Stimulated activated CD4-positive, alpha-beta T cell treated with anti-CD3 and anti-CD28 coated beads, Interleukin-15, amount 100 ng/mL, for 48 hours (primary cell): Measurements from ENCODE around the gene NECAP2.
"Not testable (repeated sequence)": the region's sequence is repeated elsewhere in the genome, so short reads cannot be mapped to it uniquely, and the experiment has no call there.

Experiments
- DNase-seq, 2 donors: peaks; one replicate each; pipeline ENCODE4 v3.0.0-alpha.2; 2020; ENCODE audit warnings: low read depth in 2 of 2

Gene NECAP2

DNA sequence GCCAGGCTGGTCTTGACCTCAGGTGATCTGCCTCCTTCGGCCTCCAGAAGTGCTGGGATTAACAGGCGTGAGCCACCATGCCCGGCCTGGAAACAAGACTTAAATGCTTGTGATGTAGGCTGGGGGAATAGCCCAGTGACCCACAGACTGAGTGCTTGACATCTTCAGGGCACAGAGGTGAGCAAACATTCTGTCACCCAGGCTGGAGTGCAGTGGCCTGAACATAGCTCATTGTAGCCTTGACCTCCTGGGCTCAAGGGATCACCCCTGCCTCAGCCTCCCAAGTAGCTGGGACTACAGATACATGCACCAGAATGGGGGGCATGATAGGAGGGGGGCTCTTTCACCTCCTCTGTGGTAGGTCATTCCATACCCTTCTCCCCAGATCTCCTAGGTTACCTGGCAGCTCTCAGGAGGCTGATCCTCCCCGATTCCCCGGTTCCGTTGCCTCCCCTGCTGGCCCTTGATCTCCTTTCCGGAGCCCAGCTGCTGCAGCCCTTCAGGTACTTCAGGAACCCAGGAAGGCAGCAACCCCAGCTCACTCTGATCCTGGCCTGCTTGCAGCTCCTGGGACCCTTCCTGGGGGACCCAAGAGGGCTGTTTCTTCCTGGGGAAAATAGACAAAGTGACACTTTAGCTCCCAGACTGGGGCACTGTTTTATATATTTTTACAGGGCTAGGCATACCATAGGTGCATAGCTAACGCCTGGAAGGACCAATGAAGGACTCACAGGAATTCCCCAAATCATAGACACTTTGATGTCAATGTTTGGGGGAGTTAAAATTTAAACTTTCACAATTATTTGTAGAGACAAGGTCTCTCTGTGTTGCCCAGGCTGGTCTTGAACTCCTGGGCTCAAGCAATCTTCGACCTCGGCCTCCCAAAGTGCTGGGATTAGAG lies 15.1 kb upstream of the NECAP2 start:
- DNase-seq, result no peak

DNA sequence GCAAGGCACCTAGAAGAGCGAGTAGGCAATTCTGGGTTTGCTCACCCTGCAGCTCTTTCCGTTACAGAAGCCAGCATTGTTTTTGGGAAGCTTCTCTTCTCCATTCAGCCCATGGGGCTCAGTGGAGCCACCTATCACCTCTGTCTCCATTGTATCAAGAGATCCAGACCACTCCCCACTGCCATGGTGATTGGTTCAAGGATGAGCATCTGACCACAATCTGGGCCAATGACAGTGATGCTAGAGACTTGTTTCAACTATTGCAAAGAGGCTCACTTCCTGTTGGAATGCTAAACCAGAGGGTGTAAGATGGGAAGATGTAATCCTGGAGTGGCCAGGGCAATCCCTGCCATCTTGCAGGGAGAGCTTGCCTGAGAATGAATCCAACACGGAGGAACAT lies 9.9 kb upstream of the NECAP2 start:
- no peak for DNase-seq

DNA sequence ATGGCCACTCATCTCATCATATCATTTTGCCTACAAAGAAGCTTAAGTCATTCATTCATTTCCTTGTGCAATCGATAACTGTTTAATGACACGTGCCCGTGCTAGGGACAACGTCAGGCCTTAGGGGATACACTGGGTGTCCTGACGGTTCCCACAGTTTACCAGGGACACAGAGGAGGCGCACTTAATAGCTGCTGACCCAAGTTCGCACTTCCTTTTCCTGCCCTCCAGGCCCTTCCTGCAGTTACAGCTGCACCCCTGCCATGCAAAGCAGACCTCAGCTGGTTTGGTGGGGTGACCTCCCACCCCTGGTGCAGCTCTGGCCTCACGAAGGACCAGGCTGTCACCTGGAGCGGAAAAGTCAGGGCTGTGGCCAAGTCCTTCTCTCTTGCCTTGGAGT lies 7.5 kb upstream of the NECAP2 start:
- no peak for DNase-seq

DNA sequence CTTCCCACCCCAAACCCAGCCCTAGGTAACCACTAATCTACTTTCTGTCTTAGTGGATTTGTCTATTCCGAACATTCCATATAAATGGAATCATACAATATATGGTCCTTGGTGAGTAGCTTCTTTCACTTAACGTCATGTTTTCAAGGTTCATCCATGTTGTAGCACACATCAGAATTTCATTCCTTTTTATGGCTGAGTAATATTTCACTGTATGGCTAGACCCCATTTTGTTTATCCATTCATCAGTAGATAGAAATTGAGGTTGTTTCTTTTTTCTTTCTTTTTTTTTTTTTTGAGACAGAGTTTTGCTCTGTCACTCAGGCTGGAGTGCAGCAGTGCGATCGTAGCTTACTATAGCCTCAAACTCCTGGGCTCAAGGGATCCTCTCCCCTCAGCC lies 6.5 kb upstream of the NECAP2 start:
- no peak for DNase-seq

- no peak for DNase-seq
Measured at GRCh38 chr1:16434501-16434900, 6.0 kb upstream of the NECAP2 start.

- no peak for DNase-seq
Measured at GRCh38 chr1:16436946-16437474, 3.5 kb upstream of the NECAP2 start, which contains the start of gene SPATA21. Gene SPATA21, minus strand, starts transcription at chr1:16437424. Its CDS starts 6,053 bp downstream, at chr1:16431371.

DNA sequence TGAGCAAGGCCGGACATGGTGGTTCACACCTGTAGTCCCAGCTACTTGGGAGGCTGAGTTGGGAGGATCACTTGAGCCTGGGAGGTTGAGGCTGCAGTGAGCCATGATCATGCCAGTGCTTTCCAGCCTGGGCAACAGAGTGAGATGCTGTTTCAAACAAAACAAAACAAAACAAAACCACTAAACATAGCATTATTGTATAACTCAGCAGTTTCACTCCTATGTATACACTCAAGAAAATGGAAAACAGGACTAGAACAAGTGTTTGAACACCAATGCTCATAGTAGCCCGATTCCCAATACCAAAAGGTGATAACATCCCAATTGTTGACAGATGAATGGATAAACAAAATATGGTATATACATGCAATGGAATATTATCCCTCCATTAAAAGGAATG lies 2.0 kb upstream of the NECAP2 start:
- DNase-seq, result no peak

DNA sequence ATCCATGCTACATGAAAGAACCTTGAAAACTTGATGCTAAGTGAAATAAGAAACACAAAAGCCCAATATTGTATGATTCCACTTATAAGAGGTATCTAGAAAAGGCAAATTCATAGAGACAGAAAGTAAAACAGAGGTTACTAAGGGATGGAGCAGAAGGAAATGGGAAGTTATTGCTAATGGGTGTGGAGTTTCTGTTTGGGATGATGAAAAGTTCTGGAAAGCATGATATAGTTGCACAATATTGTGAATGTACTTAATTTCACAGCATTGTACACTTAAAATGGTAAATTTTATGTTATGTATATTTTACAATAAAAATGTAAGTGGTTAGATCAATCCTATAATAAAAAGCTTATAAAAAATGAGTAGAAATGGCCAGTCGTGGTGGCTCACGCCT lies 1.6 kb upstream of the NECAP2 start:
- no peak for DNase-seq

DNA sequence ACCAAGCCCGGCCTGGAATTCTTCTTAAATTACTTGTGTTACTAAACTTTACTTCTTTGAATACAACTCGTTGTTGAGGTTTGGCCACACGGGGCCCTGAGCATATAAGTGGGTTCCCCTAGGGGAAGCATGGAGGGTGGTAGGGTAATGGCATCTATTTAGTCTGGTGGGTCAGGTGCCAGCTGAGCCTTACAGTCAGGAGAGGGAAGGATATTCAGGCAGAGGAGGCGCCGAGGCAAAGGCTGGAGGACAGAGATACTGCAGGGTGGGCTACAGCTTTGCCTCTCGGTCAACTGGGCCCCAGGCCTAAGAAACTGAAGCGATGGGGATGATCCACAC lies 424 bp upstream of the NECAP2 start:
- peak in 1 of 2 donors; percentile 4 for DNase-seq

- no peak for DNase-seq
Measured at GRCh38 chr1:16441282-16441665, 750 bp downstream of the NECAP2 start.

DNA sequence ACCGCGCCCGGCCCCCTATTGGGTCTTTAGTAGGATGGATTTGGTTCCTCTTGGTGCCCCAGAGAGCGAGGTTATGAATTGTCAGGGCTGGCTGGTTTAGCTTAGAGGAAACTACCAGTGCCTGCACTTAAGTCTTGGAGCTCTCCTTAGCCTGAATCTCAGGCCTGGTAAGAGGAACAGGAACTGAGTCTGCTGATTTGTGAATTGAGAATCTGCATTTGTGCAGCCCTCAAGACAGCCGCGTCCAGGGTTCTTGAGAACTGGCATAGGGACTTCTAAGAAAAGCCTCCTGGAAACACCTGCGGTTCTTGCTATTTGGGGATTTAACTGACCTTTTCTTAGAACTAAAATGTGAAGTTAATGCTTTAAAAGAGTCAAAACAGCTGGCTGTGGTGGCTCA lies 1.7 kb downstream of the NECAP2 start:
- DNase-seq, result no peak

DNA sequence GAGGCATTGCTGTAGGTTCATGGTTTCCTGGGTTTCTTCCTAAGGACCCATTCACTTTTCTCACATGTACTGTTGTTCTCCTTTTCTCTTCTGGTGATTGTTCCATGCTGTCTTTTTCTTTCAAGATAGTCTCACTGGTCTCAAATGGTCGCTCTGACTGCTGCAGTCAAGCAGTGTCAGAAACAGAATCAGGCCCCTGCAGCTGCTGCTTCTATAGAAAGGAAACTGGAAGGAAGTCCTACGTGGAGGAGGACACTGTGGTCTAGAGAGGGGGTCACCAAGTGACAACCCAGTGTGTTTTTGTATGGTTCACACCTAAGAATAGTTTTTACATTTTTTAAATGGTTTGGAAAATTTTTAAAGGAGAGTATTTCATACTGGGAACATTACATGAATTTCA lies 2.4 kb downstream of the NECAP2 start:
- no peak for DNase-seq

DNA sequence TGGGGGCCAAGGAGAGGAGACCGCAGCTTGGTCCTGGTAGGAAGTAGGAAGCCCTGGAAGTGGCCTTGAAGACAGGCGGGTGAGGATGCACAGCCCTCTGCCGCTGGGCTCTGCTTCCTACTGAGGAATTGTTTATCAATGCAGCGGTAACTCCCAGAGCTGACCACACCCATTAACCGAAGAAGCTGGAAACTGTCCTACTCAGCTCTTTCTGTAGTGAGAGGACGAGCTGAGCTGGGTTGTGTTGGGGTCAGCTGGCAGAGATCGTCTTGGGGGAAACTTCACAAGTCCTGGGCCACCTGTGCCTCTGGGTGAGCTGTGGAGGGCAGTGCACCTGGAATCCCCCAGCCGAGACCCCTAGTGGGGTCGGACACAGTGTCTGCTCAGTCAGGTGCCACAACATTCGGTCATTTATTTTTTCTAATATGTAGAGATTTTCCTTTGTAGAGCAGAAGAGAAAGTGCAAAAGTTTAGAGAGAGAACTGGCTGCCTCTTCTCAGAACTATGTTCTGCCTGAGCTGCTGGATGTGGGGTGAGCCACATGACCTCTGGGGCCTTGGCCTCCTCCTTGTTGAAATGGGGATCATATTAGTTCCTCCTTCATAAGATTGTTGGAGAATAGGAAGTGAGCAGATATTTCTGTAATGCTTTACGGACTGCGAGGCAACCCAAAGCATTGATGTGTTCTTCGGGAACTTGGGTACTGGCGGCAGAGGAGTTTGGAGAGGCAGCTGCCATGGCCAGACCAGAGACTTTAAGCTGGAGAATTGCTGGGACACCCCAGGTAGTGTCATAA lies 3.6 kb downstream of the NECAP2 start:
- no peak for DNase-seq

DNA sequence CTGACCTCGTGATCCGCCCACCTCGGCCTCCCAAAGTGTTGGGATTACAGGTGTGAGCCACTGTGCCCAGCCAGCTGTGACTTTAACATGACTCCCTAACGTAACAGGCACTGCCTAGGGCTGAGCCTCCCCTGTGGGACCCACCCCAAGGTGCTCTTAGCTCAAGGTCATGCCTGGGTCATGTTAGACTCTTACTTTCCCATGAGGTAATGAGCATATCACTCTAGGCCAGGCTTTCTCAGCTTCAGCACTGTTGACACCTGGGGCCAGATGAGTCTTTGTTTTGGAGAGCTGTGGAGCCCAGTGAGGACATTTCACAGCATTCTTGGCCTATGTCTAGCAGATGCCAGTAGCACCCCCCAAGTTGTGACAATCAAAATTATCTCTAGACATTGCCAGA lies 4.5 kb downstream of the NECAP2 start:
- DNase-seq, result no peak

GRCh38 chr1:16446116-16446515 lies 5.6 kb downstream of the NECAP2 start:
- DNase-seq, result no peak

GRCh38 chr1:16447641-16448040 lies 7.1 kb downstream of the NECAP2 start:
- no peak for DNase-seq

GRCh38 chr1:16449065-16449464 lies 8.5 kb downstream of the NECAP2 start:
- no peak for DNase-seq

DNA sequence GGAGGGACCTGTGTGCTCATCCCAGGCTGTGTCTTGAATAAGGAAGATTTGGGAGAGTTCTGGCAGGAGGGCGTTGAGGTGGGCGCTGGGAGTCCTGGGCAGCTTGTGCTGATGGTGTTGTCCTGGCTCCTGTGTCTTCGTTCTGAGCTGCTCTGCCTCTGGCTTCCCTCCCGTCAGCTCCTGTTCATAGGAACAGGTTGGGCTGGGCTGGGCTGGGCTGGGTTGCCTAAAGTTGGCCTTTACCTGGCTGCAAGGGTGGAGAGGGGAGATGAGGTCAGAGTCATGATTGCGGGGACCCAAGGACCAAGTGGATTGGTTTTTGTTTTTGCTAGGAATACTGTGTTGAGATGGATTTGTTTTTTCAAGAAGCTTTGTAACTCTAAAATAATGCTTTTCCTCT lies 9.1 kb downstream of the NECAP2 start:
- no peak for DNase-seq

DNA sequence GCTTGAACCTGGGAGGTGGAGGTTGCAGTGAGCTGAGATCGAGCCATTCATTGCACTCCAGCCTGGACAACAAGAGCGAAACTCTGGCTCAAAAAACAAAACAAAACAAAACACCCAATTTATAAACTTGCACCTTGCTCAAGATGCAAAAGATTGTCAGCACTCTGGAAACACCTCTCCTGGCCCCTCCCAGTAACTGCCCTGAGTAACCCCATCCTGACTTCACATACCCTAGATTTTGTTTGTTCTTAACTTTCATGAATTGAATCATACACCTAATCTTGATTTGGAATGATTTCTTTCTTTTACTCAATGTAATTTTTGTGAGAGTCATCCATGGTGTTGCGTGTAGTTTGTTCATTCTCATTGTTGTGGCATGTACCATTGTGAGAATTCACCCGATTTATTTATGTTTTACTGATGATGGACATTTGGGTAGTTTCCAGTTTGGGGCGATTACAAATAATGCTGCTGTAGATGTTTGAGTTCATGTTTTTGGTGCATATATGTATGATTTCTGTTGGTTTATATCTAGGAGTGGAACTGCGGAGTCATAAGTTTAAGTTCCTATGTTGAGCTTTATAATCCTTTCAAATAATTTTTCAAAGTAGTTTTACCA lies 10.4 kb downstream of the NECAP2 start:
- no peak for DNase-seq

GRCh38 chr1:16451841-16452528 lies 11.5 kb downstream of the NECAP2 start:
- no peak for DNase-seq

DNA sequence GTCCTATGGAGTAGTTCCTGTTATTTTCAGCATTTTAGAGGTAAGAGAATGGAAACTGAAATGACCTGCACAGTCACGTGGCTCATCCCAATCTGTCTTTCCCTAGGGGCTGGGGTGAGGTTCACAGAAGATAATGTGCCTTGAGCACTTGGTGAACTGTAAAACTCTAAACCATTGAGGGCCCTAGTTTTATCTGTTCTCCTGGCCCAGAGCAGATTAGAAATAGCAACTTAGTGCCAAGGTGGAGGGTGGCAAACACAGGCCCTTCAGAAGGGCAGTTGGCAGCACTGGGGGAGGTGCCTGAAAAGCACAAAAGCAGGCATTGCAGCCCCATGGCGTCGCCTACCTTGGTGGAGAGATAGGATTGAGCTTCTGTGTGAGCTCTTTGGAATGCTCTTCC lies 14.4 kb downstream of the NECAP2 start:
- DNase-seq, result not testable (repeated sequence)

DNA sequence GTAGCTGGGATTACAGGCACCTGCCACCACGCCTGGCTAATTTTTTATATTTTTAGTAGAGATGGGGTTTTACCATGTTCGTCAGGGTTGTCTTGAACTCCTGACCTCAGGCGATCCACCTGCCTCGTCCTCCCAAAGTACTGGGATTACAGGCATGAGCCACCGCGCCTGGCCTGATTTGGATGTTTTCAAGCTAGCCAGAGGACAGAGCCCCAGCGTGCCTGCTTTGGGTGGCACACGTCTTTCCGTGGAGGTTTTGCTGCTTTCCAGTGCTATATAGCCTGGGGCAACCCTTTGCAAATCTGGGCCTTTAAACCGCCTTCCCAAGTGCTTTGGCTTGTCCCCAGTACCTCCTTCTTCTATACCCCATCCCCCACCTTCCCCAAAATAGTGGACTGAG lies 15.6 kb downstream of the NECAP2 start:
- DNase-seq, result not testable (repeated sequence)
